Gastrocnemius medialis (tissue), 4 donors: ENCODE measurements around the gene PTMS. TPM values are rescaled to one million over a fixed set of nuclear protein-coding genes. Genes with fewer than 3 reads are reported as not detected.

Source experiments
- ATAC-seq, 2 donors: fragments of 150-250 bp; one replicate each; pipeline ENCODE4 v1.9.1; 2016
- DNase-seq, 2 donors: peaks; one replicate each; pipeline ENCODE4 v3.0.0-alpha.2; 2019
- H3K27ac ChIP-seq, 4 donors: fragments of 200-600 bp; sonication (generic); 1 replicate in 1 of 4; 2 replicates in 3 of 4; pipeline ENCODE4 v1.5.1; 2016 to 2018; ENCODE audit warnings: mild to moderate bottlenecking in 2 of 4, moderate library complexity in 1 of 4
- H3K27me3 ChIP-seq, 3 donors: fragments of 200-600 bp; sonication (generic) in 2 of 3; 1 replicate in 1 of 3; 2 replicates in 2 of 3; pipeline versions ENCODE4 v1.5.1 to v1.6.0; 2016 to 2019; ENCODE audit warnings: mild to moderate bottlenecking in 1 of 3, moderate library complexity in 1 of 3
- H3K36me3 ChIP-seq, 2 donors: fragments of 200-600 bp; sonication (generic) in 1 of 2; one replicate each; pipeline ENCODE4 v1.5.1; 2017 to 2018
- H3K4me1 ChIP-seq, 2 donors: fragments of 200-600 bp; sonication (generic) in 1 of 2; one replicate each; pipeline ENCODE4 v1.5.1; 2016 to 2017; ENCODE audit warnings: mild to moderate bottlenecking in 2 of 2
- H3K4me3 ChIP-seq, 4 donors: fragments of 200-600 bp; sonication (generic) in 3 of 4; 1 replicate in 1 of 4; 2 replicates in 3 of 4; pipeline ENCODE4 v1.5.1; 2016 to 2019; ENCODE audit warnings: mild to moderate bottlenecking in 2 of 4
- H3K9me3 ChIP-seq, 3 donors: fragments of 200-600 bp; sonication (generic) in 2 of 3; 1 replicate in 1 of 3; 2 replicates in 2 of 3; pipeline ENCODE4 v1.5.1; 2016 to 2019
- POLR2A ChIP-seq, 2 donors: fragments of 450-650 bp; IDR thresholded peaks; one replicate each; pipeline ENCODE4 v1.6.1; 2017; ENCODE audit warnings: antibody characterized with exemption in 2 of 2, mild to moderate bottlenecking in 2 of 2, moderate library complexity in 2 of 2
- in situ Hi-C, 4 donors: fragments of 200-750 bp; cut with MboI; loops; one replicate each; pipeline versions ENCODE4 v1.15.0 to v1.8.0; 2017; ENCODE audit warnings: low sequenced_read_pairs in 4 of 4
- intact Hi-C: fragments of 100-400 bp; cut with DNase I; formaldehyde crosslinking; loops from one replicate; pipeline ENCODE4 v1.15.1; 2023; ENCODE audit warnings: low total_unique reads
- total RNA-seq, 4 donors: library from RNA; depleted of rRNA; stranded (reverse); fragments of >200 nt; gene quantifications; one replicate each; pipeline versions ENCODE4 v1.1.0 to v1.2.3, GENCODE V29; 2016
- TF ChIP-seq, protein P1 (sequence below), 5 experiments: fragments of 450-650 bp in 3 of 5; fragments of 200-600 bp in 2 of 5; sonication (generic) in 2 of 5; IDR thresholded peaks in 4 of 5; conservative IDR thresholded peaks in 1 of 5; 1 replicate in 4 of 5; 2 replicates in 1 of 5; pipeline ENCODE4 v1.5.1; 2016 to 2019; ENCODE audit warnings: antibody characterized with exemption in 5 of 5, mild to moderate bottlenecking in 3 of 5, moderate library complexity in 3 of 5

PTMS gene
- total RNA-seq, 4 donors from 2014 or later, result 15.0 to 40.4 (median 31.5) TPM

DNA sequence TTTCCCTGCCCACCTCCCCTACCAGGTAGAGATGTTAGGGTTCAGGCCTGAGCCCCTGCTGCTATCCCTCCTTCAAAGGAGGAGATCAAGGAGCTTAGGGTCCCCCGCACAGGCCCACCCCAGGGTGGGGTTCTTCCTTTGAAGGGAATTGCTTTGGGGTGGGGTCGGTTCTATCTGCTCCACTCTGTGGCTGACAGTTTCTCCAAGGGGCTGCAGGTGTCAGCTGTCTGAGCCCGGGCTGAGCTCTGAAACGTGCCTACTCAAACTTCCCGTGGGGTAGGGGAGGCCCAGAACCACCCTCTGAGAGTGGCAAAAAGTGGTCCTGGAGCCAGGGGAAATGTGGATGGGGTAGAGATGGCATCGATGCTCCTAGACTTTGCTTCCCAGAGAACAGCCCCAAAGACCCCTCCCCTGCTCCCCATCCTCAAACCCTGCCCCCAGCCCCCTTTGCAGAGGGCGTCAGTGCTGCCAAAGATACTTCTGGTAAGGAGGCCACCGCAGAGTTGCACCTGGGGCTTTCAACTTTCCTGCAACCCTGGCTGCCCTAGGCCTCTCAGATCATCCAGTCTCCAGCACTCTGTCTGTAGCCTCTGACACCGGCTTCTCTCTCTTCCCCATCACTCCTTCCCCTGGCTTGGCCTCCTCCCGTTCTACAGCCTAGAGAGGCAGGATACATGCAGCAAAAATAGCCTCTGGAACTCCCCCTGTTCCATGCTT lies 16.8 kb downstream of the PTMS start:
- no peaks in the 10 kb centered on the region for H3K9me3 ChIP-seq
- no peaks in the 10 kb centered on the region for H3K27me3 ChIP-seq
- intact Hi-C loops (no loop called here), in situ Hi-C loops (loop anchor here in 2 of 4 donors (5.0 kb wide), 2 partner anchors 41 to 46 kb away; no protein-coding TSS in a partner anchor)
- no peaks in the 10 kb centered on the region for H3K36me3 ChIP-seq
- no peak overlapping the region for H3K27ac ChIP-seq
- no peak overlapping the region for H3K4me3 ChIP-seq
- peaks cover 8% of the 10 kb centered on the region in 2 donors for H3K4me1 ChIP-seq
- ATAC-seq (no peak), DNase-seq (no peak)
- TF ChIP-seq, protein P1, sequence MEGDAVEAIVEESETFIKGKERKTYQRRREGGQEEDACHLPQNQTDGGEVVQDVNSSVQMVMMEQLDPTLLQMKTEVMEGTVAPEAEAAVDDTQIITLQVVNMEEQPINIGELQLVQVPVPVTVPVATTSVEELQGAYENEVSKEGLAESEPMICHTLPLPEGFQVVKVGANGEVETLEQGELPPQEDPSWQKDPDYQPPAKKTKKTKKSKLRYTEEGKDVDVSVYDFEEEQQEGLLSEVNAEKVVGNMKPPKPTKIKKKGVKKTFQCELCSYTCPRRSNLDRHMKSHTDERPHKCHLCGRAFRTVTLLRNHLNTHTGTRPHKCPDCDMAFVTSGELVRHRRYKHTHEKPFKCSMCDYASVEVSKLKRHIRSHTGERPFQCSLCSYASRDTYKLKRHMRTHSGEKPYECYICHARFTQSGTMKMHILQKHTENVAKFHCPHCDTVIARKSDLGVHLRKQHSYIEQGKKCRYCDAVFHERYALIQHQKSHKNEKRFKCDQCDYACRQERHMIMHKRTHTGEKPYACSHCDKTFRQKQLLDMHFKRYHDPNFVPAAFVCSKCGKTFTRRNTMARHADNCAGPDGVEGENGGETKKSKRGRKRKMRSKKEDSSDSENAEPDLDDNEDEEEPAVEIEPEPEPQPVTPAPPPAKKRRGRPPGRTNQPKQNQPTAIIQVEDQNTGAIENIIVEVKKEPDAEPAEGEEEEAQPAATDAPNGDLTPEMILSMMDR (IDR thresholded peaks at IDR 0.05 in 4 of 5, conservative IDR thresholded peaks at IDR 0.05 in 1 of 5), result no peak
- TF ChIP-seq POLR2A (IDR thresholded peaks at IDR 0.05), result no peak

DNA sequence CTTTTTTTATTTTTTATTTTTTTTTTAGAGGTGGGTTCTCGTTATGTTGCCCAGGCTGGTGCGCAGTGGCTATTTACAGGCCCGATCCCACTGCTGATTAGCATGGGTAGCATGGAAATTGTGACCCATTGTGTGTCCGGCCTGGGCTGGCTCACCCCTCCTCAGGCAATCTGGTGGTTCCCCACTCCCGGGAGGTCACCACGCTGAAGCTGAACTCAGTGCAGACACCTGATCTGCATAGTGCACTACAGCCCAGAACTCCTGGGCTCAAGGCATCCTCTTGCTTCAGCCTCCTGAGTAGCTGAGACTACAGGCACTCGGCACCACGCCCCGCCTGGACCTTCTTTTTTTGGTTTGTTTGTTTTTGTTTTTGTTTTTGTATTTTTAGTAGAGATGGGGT lies 17.7 kb downstream of the PTMS start:
- Histone ChIP-seq H3K27me3 (no peaks in the 10 kb centered on the region), H3K4me1 (peaks cover 0 to 3% of the 10 kb centered on the region in 2 donors), H3K27ac (no peak overlapping the region), H3K36me3 (no peaks in the 10 kb centered on the region), H3K9me3 (no peaks in the 10 kb centered on the region), H3K4me3 (no peak overlapping the region)
- DNase-seq (no peak), ATAC-seq (no peak)
- TF ChIP-seq, protein P1 (IDR thresholded peaks at IDR 0.05 in 4 of 5, conservative IDR thresholded peaks at IDR 0.05 in 1 of 5), result no peak
- in situ Hi-C loops, result loop anchor here in 2 of 4 donors (5.0 kb wide), 2 partner anchors 42 to 47 kb away; no protein-coding TSS in a partner anchor
- intact Hi-C loops, result no loop called here

DNA sequence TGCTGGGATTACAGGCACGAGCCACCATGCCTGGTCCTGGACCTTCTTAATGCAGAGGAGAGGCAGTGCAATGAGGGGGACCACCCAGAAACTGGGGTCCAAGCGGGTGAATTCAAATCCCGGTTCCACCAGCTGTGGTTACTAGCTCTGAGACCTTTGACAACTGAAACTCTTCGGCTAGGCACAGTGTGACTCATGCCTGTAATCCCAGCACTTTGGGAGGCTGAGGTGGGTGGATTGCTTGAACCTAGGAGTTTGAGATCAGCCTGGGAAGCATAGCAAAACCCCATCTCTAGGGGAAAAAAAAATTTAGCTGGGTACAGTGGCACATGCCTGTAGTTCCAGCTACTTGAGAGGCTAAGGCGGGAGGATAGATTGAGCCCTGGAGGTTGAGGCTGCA lies 18.1 kb downstream of the PTMS start:
- Histone ChIP-seq H3K36me3 (no peaks in the 10 kb centered on the region), H3K4me1 (no peaks in the 10 kb centered on the region), H3K27ac (no peak overlapping the region), H3K9me3 (no peaks in the 10 kb centered on the region), H3K4me3 (no peak overlapping the region), H3K27me3 (no peaks in the 10 kb centered on the region)
- TF ChIP-seq POLR2A (IDR thresholded peaks at IDR 0.05), result no peak
- TF ChIP-seq, protein P1 (IDR thresholded peaks at IDR 0.05 in 4 of 5, conservative IDR thresholded peaks at IDR 0.05 in 1 of 5), result no peak
- in situ Hi-C loops, result loop anchor here in 2 of 4 donors (5.0 kb wide), 2 partner anchors 42 to 47 kb away; no protein-coding TSS in a partner anchor
- intact Hi-C loops, result no loop called here
- DNase-seq, result no peak
- ATAC-seq, result no peak

DNA sequence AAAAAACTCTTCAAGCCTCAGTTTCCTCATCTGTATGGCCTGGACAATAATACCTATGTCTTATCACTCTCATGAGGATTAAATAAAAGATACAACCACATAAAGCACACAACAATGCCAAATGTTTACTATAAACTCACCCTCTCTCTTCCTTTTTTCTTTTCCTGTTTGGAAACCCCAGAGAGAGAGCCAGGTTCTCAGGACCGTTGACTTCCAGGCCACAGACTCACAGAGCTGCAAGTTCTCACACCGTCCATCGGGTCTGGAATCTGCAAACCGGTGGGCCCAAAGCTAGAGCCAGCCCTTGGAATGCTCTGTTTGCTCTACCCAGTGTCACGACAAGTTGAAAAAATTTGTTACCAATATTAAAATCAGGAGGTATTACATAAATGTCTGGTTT lies 18.6 kb downstream of the PTMS start:
- TF ChIP-seq, protein P1 (IDR thresholded peaks at IDR 0.05 in 4 of 5, conservative IDR thresholded peaks at IDR 0.05 in 1 of 5), result no peak
- no peak for TF ChIP-seq POLR2A (IDR thresholded peaks at IDR 0.05)
- Histone ChIP-seq H3K4me1 (no peaks in the 10 kb centered on the region), H3K36me3 (no peaks in the 10 kb centered on the region), H3K27me3 (no peaks in the 10 kb centered on the region), H3K4me3 (no peak overlapping the region), H3K9me3 (no peaks in the 10 kb centered on the region), H3K27ac (no peak overlapping the region)
- ATAC-seq, result no peak
- intact Hi-C loops, result no loop called here
- no peak for DNase-seq
- in situ Hi-C loops, result loop anchor here in 2 of 4 donors (5.0 kb wide), 2 partner anchors 42 to 47 kb away; no protein-coding TSS in a partner anchor
